LNCAP (cell line): ENCODE results near the gene TRAIP.

Experiments used
- TF ChIP-seq, protein P1 (sequence below): fragments of 450-650 bp; IDR thresholded peaks from 2 replicates; pipeline ENCODE4 v1.5.1; 2017; ENCODE audit warnings: mild to moderate bottlenecking

Gene TRAIP

GRCh38 chr3:49869525-49870126 lies 13.3 kb upstream of the TRAIP start, which contains the start of gene CAMKV:
Gene CAMKV (minus strand): TSS chr3:49869906. CDS start chr3:49862388, 7,518 bp downstream.
- TF ChIP-seq, protein P1, sequence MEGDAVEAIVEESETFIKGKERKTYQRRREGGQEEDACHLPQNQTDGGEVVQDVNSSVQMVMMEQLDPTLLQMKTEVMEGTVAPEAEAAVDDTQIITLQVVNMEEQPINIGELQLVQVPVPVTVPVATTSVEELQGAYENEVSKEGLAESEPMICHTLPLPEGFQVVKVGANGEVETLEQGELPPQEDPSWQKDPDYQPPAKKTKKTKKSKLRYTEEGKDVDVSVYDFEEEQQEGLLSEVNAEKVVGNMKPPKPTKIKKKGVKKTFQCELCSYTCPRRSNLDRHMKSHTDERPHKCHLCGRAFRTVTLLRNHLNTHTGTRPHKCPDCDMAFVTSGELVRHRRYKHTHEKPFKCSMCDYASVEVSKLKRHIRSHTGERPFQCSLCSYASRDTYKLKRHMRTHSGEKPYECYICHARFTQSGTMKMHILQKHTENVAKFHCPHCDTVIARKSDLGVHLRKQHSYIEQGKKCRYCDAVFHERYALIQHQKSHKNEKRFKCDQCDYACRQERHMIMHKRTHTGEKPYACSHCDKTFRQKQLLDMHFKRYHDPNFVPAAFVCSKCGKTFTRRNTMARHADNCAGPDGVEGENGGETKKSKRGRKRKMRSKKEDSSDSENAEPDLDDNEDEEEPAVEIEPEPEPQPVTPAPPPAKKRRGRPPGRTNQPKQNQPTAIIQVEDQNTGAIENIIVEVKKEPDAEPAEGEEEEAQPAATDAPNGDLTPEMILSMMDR: no peak

GRCh38 chr3:49868862-49869466 lies 12.6 kb upstream of the TRAIP start:
- TF ChIP-seq, protein P1: no peak

- TF ChIP-seq, protein P1: no peak
Observed at GRCh38 chr3:49867871-49868321, 11.5 kb upstream of the TRAIP start.

- TF ChIP-seq, protein P1: no peak
Observed at GRCh38 chr3:49867400-49867799, 11.0 kb upstream of the TRAIP start.

GRCh38 chr3:49865198-49865784 lies 8.9 kb upstream of the TRAIP start:
- TF ChIP-seq, protein P1: no peak

- TF ChIP-seq, protein P1: no peak
Observed at GRCh38 chr3:49864505-49864904, 8.1 kb upstream of the TRAIP start.

DNA sequence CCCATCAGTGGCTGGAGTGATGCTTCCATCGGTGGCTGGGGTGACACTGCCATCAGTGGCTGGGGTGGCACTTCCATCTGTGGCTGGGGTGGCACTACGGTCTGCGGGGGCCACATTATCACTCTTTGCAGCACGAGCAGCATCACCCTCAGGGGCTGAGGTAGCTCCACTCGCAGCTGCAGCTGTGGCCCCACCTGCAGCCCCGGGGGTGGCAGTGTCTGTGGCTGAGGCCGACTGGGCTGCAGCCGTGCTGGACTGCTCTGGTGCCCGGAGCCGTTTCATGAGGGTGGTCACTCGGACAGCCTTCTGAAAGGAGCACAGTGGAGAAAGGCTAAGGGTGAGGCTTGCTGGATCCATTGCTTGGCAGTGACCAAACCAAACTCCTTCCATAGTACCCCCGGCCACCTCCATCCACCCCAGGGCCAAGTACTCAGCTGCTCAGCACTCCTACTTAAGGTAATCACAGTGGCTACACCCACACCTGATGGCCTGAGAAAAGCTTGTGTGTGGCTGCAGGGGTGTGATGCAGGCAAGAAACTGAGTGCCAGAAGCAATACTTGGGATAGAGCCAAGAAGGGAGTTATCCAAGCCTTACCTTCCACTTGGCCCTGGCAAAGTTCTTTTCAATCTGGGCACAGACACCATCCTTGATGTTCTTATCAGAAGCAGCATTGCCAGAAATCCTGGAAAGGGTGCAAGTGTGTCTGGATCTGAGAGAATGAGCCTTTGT lies 3.4 kb upstream of the TRAIP start:
- TF ChIP-seq, protein P1: no peak
